Neural progenitor cell (in vitro differentiated cells): ENCODE data around the gene CYP4V2. TPM values are rescaled to one million over a fixed set of nuclear protein-coding genes. Genes with fewer than 3 reads are reported as not detected.

Experiments
- DNase-seq: peaks from one replicate; pipeline ENCODE4 v3.0.0-alpha.2; 2016; ENCODE audit warnings: low spot score
- H2AFZ ChIP-seq: fragments of 200-600 bp; sonication (generic); replicated peaks from 2 replicates; pipeline ENCODE4 v1.6.1; 2016; ENCODE audit warnings: antibody characterized with exemption
- H3F3A ChIP-seq: fragments of 200-600 bp; sonication (generic); 2 replicates; pipeline ENCODE4 v1.6.1; 2016; ENCODE audit warnings: antibody characterized with exemption, low read depth
- H3K27ac ChIP-seq: fragments of 200-600 bp; sonication (generic); 2 replicates; pipeline ENCODE4 v1.5.1; 2016; ENCODE audit warnings: mild to moderate bottlenecking
- H3K27me3 ChIP-seq: fragments of 200-600 bp; sonication (generic); 2 replicates; pipeline ENCODE4 v1.6.1; 2016; ENCODE audit warnings: mild to moderate bottlenecking, moderate library complexity
- H3K36me3 ChIP-seq: fragments of 200-600 bp; sonication (generic); 2 replicates; pipeline ENCODE4 v1.5.1; 2016
- H3K4me1 ChIP-seq: fragments of 200-600 bp; sonication (generic); 2 replicates; pipeline ENCODE4 v1.6.1; 2016; ENCODE audit warnings: mixed run types
- H3K4me2 ChIP-seq: fragments of 200-600 bp; sonication (generic); 2 replicates; pipeline ENCODE4 v1.6.1; 2016
- H3K4me3 ChIP-seq: fragments of 200-600 bp; sonication (generic); 2 replicates; pipeline ENCODE4 v1.5.1; 2016
- H3K79me2 ChIP-seq: fragments of 200-600 bp; sonication (generic); 2 replicates; pipeline ENCODE4 v1.6.1; 2016; ENCODE audit warnings: low read depth
- H3K9ac ChIP-seq: fragments of 200-600 bp; sonication (generic); 2 replicates; pipeline ENCODE4 v1.6.1; 2016
- H3K9me3 ChIP-seq: fragments of 200-600 bp; sonication (generic); 2 replicates; pipeline ENCODE4 v1.5.1; 2016; ENCODE audit warnings: low read depth
- H4K20me1 ChIP-seq: fragments of 200-600 bp; sonication (generic); 2 replicates; pipeline ENCODE4 v1.6.1; 2016; ENCODE audit warnings: low read depth
- H3K27ac Mint-ChIP-seq: 3 replicates; pipeline ENCODE4 v1.8.0; 2021; ENCODE audit warnings: mixed read lengths
- H3K27me3 Mint-ChIP-seq: 2 replicates; pipeline ENCODE4 v1.8.0; 2022; ENCODE audit warnings: low read depth, mild to moderate bottlenecking, inconsistent platforms, moderate library complexity, mixed read lengths; ENCODE audit not compliant: insufficient read depth
- H3K36me3 Mint-ChIP-seq: 3 replicates; pipeline ENCODE4 v1.8.0; 2021; ENCODE audit warnings: mixed read lengths
- H3K4me1 Mint-ChIP-seq: 3 replicates; pipeline ENCODE4 v1.8.0; 2021; ENCODE audit warnings: mixed read lengths
- H3K4me3 Mint-ChIP-seq: 3 replicates; pipeline ENCODE4 v1.8.0; 2021; ENCODE audit warnings: mild to moderate bottlenecking, moderate library complexity, mixed read lengths
- H3K9me3 Mint-ChIP-seq: 3 replicates; pipeline ENCODE4 v1.8.0; 2020; ENCODE audit warnings: mixed read lengths
- CTCF ChIP-seq: fragments of 200-600 bp; sonication (generic); IDR thresholded peaks from 2 replicates; pipeline ENCODE4 v1.5.1; 2017; ENCODE audit warnings: antibody characterized with exemption, mild to moderate bottlenecking
- EZH2 ChIP-seq: fragments of 200-600 bp; sonication (generic); IDR thresholded peaks from 2 replicates; pipeline ENCODE4 v1.6.1; 2017; ENCODE audit warnings: antibody characterized with exemption, mild to moderate bottlenecking, moderate library complexity
- EZH2phosphoT487 ChIP-seq: fragments of 200-600 bp; sonication (generic); IDR thresholded peaks from 2 replicates; pipeline ENCODE4 v1.6.1; 2017; ENCODE audit warnings: antibody characterized with exemption
- total RNA-seq: library from RNA; depleted of rRNA; stranded (reverse); fragments of >200 nt; gene quantifications from 2 replicates; pipeline ENCODE4 v1.2.3, GENCODE V29; 2015; ENCODE audit warnings: low replicate concordance

The CYP4V2 gene
- total RNA-seq, 1 donor from 2014 or later = 0.37 TPM

GRCh38 chr4:186236126-186236525, 44.8 kb downstream of the CYP4V2 start:
- no peak overlapping the region for H3K4me2 ChIP-seq
- no peaks in the 10 kb centered on the region for H3K9me3 ChIP-seq
- no peak for TF ChIP-seq CTCF
- no peak for TF ChIP-seq EZH2phosphoT487
- no peak for TF ChIP-seq EZH2
- no peaks in the 10 kb centered on the region for H3K27me3 ChIP-seq
- Mint-ChIP-seq H3K4me1 (no peaks in the 10 kb centered on the region), H3K27me3 (peaks cover 6% of the 10 kb centered on the region), H3K9me3 (no peaks in the 10 kb centered on the region), H3K4me3 (no peak overlapping the region), H3K27ac (no peak overlapping the region), H3K36me3 (no peaks in the 10 kb centered on the region)
- H3F3A ChIP-seq = no peaks in the 10 kb centered on the region
- no peak for DNase-seq
- H3K4me3 ChIP-seq = no peak overlapping the region
- no peaks in the 10 kb centered on the region for H4K20me1 ChIP-seq
- H3K27ac ChIP-seq = no peak overlapping the region
- H2AFZ ChIP-seq = no peak overlapping the region
- H3K4me1 ChIP-seq = peaks cover under 1% of the 10 kb centered on the region
- H3K79me2 ChIP-seq = no peaks in the 10 kb centered on the region
- H3K9ac ChIP-seq = no peak overlapping the region
- H3K36me3 ChIP-seq = no peaks in the 10 kb centered on the region

GRCh38 chr4:186240452-186240847, 49.1 kb downstream of the CYP4V2 start:
- H3K4me2 ChIP-seq = no peak overlapping the region
- H3K27me3 ChIP-seq = no peaks in the 10 kb centered on the region
- no peaks in the 10 kb centered on the region for H3K9me3 ChIP-seq
- H3K4me3 ChIP-seq = no peak overlapping the region
- peaks cover 28% of the 10 kb centered on the region for H3K4me1 ChIP-seq
- DNase-seq = no peak
- no peak for TF ChIP-seq EZH2
- TF ChIP-seq CTCF = no peak
- TF ChIP-seq EZH2phosphoT487 = no peak
- Mint-ChIP-seq H3K4me3 (no peak overlapping the region), H3K27me3 (peaks cover 2% of the 10 kb centered on the region), H3K36me3 (no peaks in the 10 kb centered on the region), H3K4me1 (peaks cover 4% of the 10 kb centered on the region), H3K9me3 (no peaks in the 10 kb centered on the region), H3K27ac (no peak overlapping the region)
- no peak overlapping the region for H3K27ac ChIP-seq
- no peaks in the 10 kb centered on the region for H3K36me3 ChIP-seq
- H3K9ac ChIP-seq = no peak overlapping the region
- H2AFZ ChIP-seq = no peak overlapping the region
- no peaks in the 10 kb centered on the region for H3K79me2 ChIP-seq
- H4K20me1 ChIP-seq = no peaks in the 10 kb centered on the region
- peaks cover 13% of the 10 kb centered on the region for H3F3A ChIP-seq

- Mint-ChIP-seq H3K4me1 (peaks cover 4% of the 10 kb centered on the region), H3K27ac (no peak overlapping the region), H3K27me3 (peaks cover 5% of the 10 kb centered on the region), H3K36me3 (no peaks in the 10 kb centered on the region), H3K9me3 (peaks cover 3% of the 10 kb centered on the region), H3K4me3 (no peak overlapping the region)
- H4K20me1 ChIP-seq = no peaks in the 10 kb centered on the region
- no peaks in the 10 kb centered on the region for H3K27me3 ChIP-seq
- DNase-seq = no peak
- peaks cover 28% of the 10 kb centered on the region for H3K4me1 ChIP-seq
- H3K36me3 ChIP-seq = no peaks in the 10 kb centered on the region
- no peak for TF ChIP-seq CTCF
- no peaks in the 10 kb centered on the region for H3K9me3 ChIP-seq
- H3K79me2 ChIP-seq = no peaks in the 10 kb centered on the region
- no peak overlapping the region for H3K4me2 ChIP-seq
- H2AFZ ChIP-seq = peak overlapping the region; percentile 40
- H3K27ac ChIP-seq = no peak overlapping the region
- no peak overlapping the region for H3K9ac ChIP-seq
- H3K4me3 ChIP-seq = no peak overlapping the region
- peaks cover 13% of the 10 kb centered on the region for H3F3A ChIP-seq
Measured at GRCh38 chr4:186240848-186241491, 49.6 kb downstream of the CYP4V2 start.
